GM21737 (cell line): ENCODE measurements around the gene HES1.
A peak's percentile ranks its signal among the peaks of the same experiment; 100 is the strongest.

Experiments used
- ATAC-seq: cut with Tn5 transposase; IDR thresholded peaks from one replicate; pipeline ENCODE4 v1.9.1; 2021; ENCODE audit warnings: mild to moderate bottlenecking, moderate library complexity; ENCODE audit not compliant: unreplicated experiment

The HES1 gene

DNA sequence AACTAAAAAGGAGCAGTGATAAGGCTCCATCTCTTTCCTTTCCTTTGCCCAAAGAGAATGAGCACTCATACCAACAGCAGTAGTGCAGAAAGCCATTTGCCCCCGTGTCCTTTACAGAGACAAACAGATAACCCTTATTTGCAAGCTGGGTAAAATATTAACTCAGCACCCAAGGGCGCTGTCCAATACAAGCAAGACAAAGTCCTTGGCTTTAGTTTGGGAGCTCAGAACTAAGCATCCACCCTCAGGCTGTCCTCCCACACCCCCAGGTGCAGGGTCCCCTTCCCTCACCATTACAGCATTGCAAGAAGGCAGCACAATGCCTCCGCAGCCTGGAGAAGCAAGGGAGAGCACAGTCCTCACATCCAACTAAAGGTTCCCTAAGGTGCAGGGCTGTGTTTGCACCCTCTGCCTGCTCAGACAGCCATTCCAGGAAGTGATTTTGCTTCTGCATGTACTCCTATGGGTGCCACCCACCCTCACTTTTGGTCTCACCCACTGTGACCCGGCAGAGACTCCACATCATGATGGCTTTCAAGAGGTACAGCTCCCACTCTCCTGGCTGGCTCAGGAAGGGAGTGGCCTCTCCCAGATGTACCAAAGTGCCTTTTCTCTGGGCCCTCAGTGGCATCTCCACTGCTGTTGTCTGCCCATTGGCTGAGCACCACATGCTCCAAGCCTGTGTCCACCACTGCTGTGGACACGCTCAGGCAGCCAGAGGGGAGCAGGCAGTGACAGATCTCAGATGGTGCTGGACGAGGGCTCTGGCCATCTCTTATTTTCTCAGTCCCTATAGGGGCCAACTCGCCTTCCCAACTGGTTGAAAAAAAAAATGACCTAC, 34.1 kb upstream of the HES1 start:
- peak; percentile 18 for ATAC-seq

- ATAC-seq: no peak
These were observed 33.5 kb upstream of the HES1 start for GRCh38 chr3:194102436-194102835.

GRCh38 chr3:194103505-194103904, 32.4 kb upstream of the HES1 start:
- ATAC-seq: no peak

DNA sequence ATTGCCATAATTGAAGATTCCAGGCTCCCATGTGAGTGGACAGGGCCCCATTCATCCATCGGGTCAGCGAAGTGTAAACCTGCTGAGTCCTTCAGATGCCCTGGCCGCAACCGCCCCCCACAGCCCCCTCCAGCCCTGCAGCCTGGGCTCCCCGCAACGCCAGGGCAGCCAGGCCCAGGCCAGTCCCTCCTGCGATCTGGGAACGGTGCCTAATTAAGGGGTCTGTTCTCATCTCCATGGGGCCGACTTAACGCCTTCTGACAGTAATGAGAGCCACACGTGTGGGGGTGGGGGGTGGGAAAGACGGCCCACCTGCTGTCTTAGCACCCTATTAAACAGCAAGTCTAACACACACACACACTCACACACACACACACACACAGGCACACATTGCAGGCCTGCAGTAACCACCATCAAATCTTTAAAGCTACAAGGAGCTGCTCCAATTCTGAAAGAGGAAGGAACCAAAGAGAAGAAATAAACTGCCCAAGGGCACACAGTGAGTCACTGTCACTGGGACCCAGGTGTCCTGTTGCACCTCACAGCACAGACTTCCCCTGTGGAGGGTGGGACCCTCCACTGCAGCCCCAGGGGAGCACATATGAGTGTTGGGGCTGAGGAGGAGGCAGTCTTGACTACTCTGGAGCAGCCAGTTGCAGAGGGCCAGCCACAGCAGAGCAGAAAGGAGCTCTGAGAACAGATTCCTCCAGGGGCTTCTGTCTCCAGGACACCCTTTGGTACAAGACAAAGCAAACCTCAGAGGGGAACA, 31.8 kb upstream of the HES1 start:
- peak; percentile 26 for ATAC-seq

DNA sequence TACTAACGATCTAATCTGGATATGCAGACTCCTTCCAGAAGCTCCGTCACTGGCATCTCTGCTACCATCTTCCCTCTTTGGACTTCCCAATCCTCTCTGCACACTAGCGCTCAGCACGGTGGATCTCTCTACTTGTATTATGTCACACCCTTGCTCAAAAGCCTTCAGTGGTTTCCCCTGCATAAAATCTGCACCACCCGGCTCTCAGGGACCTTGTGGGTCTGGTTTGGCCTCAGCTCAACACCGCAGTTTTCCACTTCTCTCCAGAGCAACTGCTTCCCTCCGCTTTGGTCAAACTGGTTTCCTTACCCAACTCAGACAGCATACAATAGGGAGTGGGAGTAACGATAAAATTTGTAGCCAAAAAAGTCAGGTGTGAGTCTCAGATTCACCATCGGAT, 30.7 kb upstream of the HES1 start:
- ATAC-seq: no peak

DNA sequence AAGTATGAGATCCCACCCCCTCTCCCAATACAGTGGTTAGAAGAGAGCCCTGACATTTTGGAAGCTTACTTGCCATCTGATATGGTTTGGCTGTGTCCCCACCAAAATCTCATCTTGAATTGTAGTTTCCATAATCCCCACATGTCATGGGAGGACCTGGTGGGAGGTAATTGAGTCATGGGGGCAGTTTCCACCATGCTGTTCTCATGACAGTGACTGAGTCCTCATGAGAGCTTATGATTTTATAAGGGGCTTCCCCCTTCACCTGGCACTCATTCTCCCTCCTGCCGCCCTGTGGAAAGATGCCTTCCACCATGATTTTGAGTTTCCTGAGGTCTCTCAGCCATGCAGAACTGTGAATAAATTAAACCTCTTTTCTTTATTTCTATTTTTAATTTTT, 28.8 kb upstream of the HES1 start:
- no peak for ATAC-seq

- no peak for ATAC-seq
These were observed 26.6 kb upstream of the HES1 start for GRCh38 chr3:194109192-194109863.

DNA sequence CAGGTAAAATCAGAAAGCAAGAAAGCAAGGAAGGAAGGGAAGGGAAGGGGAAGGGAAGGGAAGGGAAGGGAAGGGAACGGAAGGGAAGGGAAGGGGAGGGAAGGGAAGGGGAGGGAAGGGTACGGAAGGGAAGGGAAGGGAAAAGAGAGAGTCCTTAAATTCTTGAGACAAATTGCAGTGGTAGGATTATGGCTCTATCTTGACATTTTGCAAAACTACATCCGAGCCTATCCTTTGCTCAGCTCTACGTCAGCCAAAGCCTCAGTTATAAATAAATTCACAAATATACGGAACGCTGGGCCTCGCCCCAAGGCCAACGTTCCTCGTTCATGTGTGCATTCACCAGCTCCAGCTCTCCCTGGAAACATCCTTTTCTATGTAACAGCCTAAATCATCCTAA, 25.5 kb upstream of the HES1 start:
- ATAC-seq: no peak

GRCh38 chr3:194111336-194111735, 24.6 kb upstream of the HES1 start:
- no peak for ATAC-seq

DNA sequence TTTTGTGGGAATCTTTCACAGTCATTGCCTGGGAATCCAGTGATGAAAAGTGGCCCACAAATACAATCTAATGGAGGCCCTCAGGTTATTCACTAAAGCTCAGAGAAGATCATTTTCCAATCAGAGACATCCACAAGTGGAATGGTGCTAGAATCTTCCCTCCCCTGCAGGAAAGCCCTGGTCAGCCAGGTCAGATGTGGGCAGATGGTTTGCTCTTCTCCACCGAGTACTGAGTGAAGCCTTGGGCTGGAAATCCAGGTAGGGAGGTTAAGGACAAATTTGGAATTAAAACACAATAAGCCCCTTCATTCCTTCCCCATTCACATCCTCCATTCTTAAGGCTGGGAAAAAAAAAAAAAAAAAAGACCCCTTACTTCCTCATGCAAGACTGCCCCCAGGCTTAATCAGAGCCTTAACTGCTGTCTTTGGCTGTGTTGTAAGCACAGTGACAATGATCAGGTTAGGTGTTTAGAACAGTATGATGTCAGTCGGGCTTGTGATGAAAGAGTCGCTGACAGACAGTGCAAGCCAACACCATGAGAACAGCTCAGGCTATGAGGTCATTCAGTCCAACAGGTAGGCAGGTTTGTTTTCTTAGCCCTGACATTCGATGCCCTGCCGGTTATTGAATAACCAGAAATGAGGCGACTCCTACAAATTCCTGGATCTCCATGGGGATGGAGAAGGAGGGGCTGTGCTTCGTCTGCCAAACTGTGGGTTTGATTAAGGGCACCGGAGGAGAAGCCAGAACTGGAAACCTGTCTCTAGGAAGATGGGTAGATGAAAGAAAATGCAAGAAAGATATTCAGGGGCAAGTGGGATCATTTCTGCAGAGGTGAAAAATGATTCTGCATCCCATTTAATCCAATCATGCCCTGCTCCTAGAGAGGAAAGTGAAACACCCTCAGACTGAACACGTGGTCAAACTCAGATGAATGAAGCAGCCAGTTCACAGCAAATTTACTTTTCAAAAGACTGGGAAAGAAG, 23.5 kb upstream of the HES1 start:
- no peak for ATAC-seq

- no peak for ATAC-seq
These were observed 21.8 kb upstream of the HES1 start for GRCh38 chr3:194114123-194114522.

GRCh38 chr3:194117104-194117845, 18.7 kb upstream of the HES1 start:
- no peak for ATAC-seq

- ATAC-seq: no peak
These were observed 17.0 kb upstream of the HES1 start for GRCh38 chr3:194118920-194119319.

- no peak for ATAC-seq
These were observed 15.9 kb upstream of the HES1 start for GRCh38 chr3:194119831-194120590.

DNA sequence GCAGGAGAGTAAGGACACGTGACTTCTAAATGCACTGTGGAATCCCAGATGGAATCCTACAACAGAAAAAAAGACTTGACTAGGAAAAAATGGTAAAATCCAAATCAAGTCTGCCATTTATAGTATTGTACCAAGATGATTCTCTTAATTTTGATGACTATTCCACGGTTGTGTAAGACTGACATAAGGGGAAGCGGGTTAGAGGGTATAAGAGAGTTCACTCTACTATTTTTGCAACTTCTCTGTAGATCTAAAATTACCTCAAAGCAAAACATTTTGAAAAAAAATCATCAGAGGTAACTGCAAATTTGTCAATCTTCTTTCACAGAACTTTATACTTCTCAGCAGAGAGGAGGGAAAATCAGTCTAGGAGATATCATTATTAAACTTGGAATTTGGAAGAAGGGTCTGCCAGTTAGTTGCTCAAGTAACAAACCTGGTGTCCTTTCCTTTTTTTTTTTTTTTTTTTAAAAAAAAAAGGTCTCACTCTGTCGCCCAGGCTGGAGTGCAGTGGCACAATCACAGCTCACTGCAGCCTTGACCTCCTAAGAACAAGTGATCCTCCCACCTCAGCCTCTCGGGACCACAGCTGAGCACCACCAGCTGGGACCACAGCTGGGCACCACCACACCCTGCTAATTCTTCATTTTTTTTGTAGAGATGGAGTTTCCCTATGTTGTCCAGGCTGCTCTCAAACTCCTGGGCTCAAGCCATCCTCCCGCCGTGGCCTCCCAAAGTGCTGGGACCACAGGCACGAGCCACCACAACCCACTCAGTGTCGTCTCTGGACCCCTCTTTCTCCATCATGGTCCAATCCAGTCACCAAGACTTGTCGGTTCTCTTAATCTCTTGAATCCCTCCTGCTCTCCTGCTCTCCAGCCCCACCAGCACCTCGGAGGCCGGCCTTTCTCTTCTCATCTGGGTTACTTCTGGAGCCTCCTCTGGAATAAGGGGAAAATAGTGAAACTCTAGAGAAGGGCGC, 14.9 kb upstream of the HES1 start:
- ATAC-seq: no peak

DNA sequence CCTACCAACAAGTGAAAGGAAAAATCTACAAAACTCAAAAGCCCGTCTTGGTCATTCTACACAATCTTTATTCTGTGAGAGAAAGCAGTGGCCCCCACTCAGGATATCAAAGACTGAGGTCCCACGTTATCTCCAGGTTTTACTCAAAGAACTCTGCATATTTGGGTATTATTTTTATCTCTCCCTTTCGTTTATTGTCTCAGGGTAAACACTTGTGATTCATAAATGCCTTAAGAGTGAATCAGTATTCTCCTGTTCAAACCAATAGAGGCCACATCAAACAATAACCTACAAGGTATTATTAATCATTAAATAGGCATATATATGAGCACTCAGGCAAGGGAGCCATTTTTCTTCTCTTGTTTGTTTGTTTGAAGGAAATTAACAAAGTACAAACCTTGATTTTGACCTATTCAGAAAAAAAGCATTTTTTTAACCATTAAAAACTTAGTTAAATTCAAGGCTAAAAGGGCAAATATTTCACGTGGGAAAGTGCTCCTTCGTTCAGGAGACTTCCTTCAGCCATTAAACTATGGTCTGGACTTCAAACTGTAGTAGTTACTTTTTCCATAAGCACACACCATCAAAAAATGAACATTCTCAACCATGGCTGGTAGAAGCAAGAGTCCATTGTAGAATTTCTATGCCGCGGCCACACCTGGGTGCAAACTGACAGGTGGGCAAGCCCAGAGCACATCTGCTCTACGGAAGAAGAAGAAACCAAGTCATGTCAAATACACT, 13.9 kb upstream of the HES1 start:
- no peak for ATAC-seq

- no peak for ATAC-seq
These were observed 12.2 kb upstream of the HES1 start for GRCh38 chr3:194123726-194124125.
